TTC549 (cell line): ENCODE results near the gene BEST2.

ENCODE experiments used
- FAIRE-seq: peaks from 2 replicates; lab custom pipeline; 2012; peaks lifted over from hg19 to GRCh38; lab: Jason Lieb, UNC

BEST2 gene

GRCh38 chr19:12731337-12731736, 20.3 kb upstream of the BEST2 start:
- no peak for FAIRE-seq

DNA sequence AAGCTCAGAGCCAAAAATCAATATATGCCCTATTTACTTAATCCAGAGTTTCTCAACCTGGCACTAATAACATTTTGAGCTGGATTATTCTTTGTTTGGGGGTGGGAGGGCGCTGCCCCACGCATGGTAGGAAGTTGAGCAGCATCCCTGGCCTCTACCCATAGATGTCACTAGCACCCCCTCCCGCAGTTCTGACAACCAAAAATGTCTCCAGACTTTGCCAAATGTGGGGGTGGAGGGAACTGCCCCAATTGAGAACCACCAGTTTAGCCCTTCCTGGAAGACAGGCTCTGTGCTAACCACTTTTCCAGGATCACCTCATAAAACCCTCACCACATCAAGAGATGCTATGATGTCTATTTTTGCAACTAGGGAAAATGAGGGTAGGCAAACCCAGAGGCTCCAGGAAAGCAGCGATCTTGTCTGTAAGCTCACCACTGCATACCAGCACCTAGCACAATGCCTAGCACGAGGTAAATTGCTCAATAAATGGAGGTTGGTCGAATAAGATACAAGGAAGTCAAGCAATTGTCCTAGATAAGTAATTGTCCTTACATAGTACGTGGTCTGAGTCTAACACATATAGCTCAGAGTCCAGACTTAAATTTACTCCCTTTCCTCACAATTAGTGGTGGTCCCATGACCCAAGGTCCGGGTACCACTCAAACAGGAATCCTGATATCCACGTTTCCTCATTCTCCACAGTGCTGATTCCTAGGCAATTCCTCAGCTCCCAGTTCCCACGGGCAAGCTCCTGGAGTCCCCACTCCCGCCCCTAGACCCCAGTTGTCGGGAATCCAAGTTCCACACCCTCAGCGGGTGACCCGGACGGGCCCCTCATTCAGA, 18.0 kb upstream of the BEST2 start:
- FAIRE-seq, result no peak

GRCh38 chr19:12736995-12737834, 14.4 kb upstream of the BEST2 start, which contains the start of gene GET3:
TSS of gene GET3 (plus strand) at chr19:12737497. CDS start at chr19:12737506, 9 bp downstream.
- peak; percentile 99 for FAIRE-seq

DNA sequence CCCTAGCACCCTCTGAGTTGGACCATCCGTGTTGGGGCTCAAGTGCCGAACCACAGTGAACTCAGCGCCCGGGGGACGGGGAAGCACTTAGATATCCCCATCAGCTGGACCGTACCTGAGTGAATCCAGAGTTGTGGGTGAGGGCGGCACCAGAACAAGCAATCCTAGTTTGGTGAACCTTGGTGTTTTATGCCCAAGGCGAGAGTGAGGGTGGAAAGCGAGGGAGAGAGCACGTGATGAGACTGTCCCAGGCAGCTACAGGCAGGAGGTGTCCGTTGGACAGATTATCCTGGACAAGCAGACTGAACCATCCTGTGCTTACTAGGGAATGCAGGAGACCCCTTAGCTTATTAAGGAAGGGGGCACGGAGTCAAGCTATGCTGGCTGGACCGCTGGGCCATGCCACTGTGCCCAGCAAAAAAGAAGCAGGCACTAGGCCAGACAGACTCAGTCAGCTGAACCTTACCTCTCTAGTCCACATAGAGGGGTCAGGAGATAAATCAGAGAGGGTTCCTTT, 13.7 kb upstream of the BEST2 start:
- FAIRE-seq, result no peak

DNA sequence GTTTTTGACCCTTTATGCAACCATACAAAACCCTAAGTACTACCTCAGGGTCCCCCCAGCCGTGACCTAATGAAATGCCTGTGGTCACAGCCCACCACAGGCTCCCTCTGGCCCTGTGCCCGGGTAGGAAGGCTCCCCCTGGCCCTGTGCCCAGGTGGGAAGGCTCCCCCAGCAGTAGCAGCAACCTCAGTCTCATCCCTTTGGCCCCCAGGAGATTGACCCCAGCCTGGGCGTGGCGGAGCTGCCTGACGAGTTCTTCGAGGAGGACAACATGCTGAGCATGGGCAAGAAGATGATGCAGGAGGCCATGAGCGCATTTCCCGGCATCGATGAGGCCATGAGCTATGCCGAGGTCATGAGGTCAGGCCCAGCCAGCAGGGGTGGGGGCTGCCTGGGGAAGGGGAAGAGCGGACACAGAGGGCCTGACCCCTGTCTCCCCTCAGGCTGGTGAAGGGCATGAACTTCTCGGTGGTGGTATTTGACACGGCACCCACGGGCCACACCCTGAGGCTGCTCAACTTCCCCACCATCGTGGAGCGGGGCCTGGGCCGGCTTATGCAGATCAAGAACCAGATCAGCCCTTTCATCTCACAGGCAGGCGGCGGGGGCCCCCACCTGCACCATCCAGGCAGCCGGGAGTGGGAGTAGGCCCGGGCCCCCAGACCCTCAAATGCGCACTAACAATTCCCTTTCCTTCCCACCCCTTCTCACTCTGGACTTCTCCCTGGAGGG, 6.3 kb upstream of the BEST2 start:
- no peak for FAIRE-seq

DNA sequence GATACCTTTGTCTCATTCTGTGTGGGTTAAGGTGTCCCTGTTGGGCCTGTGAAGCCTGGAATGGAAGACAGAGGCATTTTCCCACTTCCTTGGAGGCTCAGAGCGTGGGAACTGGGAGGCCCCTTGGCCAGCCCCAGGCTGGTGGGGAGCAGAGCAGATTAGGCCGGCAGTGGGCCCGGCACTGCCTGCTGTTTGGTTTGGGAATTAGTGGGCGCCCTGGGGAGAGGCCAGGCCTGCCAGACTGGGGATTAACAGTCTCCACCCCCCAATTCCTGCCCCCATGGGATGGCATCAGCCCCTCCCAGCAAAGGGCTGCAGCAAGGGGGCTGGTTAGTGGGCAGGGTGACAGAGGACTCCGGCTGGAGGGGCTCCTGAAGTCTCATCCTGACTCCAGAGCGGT, 3.1 kb upstream of the BEST2 start:
- no peak for FAIRE-seq

DNA sequence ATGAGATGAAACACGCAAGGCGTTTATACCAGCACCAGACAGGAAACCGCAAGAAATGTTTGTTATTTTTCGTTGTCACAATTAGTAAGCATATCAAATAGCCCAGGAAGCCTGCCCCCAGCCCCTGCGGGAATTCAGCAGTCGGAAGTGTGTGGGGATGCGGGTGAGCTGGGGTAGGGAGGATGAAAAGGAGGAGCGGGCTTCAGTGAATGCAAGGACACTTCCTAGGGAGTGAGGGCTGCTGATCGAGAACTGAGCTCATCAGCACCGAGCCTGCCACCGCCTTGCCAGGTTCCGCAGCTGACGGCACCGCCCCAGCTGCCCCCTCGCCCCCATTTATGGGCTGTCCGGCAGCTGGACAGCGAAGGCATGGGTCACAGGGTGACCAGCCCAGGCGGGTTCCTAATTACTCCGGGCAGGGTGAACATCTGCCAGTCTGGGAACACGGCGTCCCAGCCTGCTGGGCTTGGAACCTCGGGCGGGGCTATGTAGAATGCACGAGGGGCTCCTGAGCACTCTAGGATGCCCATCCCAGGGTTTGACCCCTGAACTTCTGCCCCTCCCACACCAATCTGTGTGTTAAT, 1.6 kb upstream of the BEST2 start:
- no peak for FAIRE-seq

GRCh38 chr19:12750851-12751250, 740 bp upstream of the BEST2 start:
- no peak for FAIRE-seq

DNA sequence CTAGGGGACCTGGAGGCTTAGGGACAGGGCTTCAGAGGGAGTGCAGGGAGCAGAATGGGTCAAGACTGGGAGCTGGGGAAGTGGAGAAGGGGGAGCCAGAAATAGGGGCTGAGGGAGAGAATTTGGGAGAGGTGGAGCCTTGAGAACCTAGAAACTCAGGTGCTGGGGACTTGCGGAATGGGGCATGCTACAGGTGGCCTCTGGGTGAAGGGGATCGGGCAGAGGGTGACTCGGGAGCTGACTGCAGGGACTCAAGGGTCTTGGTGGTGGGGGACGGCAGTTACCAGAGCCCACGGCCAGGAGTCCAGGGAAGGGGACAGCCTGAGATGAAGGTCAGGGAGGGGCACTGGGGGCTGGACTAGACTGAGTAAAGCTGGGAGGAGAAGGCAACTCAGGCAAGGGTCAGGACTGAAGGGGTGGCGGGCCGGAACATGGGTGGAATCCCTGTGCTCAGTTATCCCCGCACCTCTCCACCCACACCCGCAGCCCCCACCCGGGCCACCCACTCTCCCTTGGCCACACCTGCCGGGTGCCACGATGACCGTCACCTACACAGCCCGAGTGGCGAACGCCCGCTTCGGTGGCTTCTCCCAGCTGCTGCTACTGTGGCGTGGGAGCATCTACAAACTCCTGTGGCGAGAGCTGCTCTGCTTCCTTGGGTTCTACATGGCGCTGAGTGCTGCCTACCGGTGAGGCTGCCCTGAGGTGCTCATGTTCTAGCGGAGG, 628 bp downstream of the BEST2 start:
- FAIRE-seq, result no peak

GRCh38 chr19:12754465-12755196, 3.0 kb downstream of the BEST2 start:
- no peak for FAIRE-seq

- FAIRE-seq, result no peak
Observed at GRCh38 chr19:12756150-12756883, 4.7 kb downstream of the BEST2 start.

DNA sequence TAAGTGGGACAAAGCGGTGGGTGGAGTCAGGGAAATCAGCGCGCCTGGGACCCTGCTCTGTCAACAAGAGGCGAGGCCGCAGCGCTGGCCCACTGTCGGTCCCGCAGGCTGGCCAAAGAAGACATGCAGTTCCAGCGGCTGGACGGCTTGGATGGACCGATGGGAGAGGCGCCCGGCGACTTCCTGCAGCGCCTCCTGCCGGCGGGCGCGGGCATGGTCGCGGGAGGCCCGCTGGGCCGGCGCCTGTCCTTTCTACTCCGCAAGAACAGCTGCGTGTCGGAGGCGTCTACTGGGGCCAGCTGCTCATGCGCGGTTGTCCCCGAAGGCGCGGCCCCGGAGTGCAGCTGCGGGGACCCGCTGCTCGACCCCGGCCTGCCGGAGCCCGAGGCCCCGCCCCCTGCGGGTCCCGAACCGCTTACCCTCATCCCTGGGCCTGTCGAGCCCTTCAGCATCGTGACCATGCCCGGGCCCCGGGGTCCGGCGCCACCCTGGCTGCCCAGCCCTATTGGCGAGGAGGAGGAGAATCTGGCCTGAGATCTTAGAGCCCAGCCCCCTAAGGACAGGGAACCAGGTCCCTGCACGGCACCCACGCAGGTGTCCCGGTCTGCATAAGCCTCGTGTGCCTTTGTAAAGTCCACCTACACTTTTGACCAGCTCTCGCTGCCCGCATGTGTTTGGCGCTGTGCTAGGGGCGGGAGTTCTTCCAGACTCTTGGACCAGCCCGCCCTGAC, 6.1 kb downstream of the BEST2 start:
- FAIRE-seq, result no peak

GRCh38 chr19:12759686-12760085, 8.1 kb downstream of the BEST2 start:
- FAIRE-seq, result no peak

DNA sequence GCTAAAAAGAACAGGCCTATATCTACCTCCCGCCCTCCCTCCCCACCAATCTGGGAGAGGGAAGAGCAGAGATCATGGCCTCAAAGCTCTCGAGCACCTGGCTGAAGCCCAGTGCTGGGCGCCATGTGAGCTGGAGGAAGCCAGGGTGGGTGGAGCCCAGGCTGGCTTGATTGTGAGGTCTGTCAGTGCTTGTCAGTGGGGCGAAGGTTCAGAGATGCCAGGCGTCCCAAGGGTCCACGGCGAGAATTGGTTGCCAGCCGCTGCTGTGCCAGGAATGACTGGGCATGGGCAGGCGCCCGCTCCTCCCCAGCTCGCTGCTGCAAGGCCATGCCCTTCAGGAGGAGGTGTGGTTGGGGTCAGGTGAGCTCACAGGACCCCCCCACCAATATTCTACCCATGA, 11.5 kb downstream of the BEST2 start:
- FAIRE-seq, result no peak

DNA sequence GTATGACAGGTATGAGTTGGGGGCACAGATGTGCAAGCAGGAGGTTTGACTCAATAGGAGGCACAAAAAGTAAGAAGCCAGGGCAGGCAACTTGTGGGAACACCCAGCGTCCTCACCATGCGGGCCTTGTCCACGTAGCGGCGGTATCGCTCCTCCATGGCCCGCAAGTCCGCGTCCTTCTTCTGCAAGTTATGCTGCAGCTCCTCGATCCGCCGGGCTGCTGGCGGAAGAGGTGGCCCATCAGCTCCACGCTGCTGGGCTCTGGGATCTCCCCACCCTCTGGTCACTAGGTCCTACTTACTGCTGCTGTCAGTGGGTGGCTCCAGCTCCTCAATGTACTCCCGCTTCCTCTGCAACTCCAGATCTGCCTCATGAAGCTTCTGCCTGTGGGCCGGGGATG, 13.1 kb downstream of the BEST2 start:
- FAIRE-seq, result no peak

DNA sequence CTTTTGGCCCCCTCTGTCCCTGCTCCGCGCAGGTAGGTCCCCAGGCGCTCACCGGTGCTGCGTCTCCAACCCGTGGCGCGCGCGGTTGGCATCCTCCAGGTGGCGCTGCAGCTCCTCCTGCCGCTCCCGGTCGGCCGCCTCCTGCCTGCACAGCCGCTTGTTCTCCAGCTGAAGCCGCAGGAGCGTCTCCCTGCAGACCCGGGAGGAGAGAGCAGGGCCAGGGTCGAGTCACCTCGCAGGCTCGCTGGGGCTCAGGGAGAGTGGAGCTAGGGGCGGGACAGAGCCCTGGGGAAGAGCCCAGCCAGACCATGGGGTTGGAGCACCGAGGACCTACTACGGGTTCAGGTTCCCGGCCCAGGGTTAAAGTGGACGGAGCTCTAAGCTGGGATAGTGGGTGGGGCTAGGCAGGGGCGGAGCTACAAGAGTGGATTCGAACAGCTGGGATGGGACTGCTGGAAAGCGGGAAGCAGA, 14.5 kb downstream of the BEST2 start:
- FAIRE-seq, result no peak

- FAIRE-seq, result no peak
Observed at GRCh38 chr19:12767150-12767549, 15.6 kb downstream of the BEST2 start.

DNA sequence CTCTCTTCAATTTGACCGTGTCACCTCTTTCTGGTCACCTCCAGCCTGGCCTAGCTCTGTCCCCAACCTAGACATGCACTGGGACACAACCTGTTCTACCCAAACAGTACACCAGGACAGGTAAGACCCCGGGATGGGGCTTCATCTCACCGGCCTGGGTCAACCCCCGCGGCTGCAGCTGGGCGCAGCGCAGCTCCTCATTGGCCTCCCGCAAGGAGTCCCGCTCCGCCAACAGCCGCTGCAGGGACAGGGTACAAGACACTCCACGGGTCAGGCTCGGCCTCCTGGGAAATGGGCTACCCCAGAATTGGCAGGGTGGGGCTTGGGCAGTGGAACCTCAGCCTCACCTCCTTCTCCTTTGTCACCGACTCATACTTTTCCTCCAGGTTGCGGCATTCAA, 16.1 kb downstream of the BEST2 start:
- FAIRE-seq, result no peak

GRCh38 chr19:12769689-12770088, 18.1 kb downstream of the BEST2 start:
- no peak for FAIRE-seq
